ENCODE results near the gene SLCO3A1. TPM values are rescaled to one million over a fixed set of nuclear protein-coding genes. Genes with fewer than 3 reads are reported as not detected.

The SLCO3A1 gene
- total and polyA plus RNA-seq, 8 donors, result 2.4 to 38.8 (median 7.7) TPM

DNA sequence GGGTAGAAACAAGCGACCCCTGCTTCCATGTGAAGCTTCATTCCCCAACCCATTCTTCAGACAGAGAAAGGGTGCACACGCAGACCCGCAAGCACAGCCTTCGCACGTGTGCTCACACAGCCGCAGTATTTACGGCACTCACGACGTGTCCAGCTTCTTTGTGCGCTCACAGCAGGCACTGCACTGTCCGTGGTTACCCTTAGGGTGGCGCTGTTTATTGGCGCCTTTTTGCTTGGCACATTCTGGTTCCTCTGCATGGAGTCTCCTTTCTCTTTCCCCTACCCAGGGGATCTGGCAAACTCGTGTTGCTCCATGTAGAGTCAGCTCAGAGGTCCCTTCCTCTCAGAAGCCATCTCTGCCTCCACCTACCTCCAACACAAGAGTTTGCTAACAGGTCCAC is 115.1 kb downstream of the SLCO3A1 start:
- TF ChIP-seq POLR2AphosphoS5 (IDR thresholded peaks at IDR 0.05), result no peak
- TF ChIP-seq, protein P1, sequence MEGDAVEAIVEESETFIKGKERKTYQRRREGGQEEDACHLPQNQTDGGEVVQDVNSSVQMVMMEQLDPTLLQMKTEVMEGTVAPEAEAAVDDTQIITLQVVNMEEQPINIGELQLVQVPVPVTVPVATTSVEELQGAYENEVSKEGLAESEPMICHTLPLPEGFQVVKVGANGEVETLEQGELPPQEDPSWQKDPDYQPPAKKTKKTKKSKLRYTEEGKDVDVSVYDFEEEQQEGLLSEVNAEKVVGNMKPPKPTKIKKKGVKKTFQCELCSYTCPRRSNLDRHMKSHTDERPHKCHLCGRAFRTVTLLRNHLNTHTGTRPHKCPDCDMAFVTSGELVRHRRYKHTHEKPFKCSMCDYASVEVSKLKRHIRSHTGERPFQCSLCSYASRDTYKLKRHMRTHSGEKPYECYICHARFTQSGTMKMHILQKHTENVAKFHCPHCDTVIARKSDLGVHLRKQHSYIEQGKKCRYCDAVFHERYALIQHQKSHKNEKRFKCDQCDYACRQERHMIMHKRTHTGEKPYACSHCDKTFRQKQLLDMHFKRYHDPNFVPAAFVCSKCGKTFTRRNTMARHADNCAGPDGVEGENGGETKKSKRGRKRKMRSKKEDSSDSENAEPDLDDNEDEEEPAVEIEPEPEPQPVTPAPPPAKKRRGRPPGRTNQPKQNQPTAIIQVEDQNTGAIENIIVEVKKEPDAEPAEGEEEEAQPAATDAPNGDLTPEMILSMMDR (IDR thresholded peaks at IDR 0.05), result no peak
- TF ChIP-seq EP300 (IDR thresholded peaks at IDR 0.05), result no peak
- TF ChIP-seq POLR2A (IDR thresholded peaks at IDR 0.05), result no peak
- DNase-seq, result no peak
- intact Hi-C loops (cut with DNase I; ENCODE audit: low total_unique reads), result no loop called here
- no peaks in the 10 kb centered on the region for H3K36me3 ChIP-seq
- no peaks in the 10 kb centered on the region for H3K9me3 ChIP-seq
- H3K4me1 ChIP-seq, result peaks cover 3 to 44% (median 21%) of the 10 kb centered on the region in 4 donors
- WGBS, 5 donors, result 86 to 96% (median 90%) methylated on average over 14 of the region's 14 CpGs
- H3K27ac ChIP-seq, result no peak overlapping the region
- H3K27me3 ChIP-seq, result no peaks in the 10 kb centered on the region
- no peak overlapping the region for H3K4me3 ChIP-seq

DNA sequence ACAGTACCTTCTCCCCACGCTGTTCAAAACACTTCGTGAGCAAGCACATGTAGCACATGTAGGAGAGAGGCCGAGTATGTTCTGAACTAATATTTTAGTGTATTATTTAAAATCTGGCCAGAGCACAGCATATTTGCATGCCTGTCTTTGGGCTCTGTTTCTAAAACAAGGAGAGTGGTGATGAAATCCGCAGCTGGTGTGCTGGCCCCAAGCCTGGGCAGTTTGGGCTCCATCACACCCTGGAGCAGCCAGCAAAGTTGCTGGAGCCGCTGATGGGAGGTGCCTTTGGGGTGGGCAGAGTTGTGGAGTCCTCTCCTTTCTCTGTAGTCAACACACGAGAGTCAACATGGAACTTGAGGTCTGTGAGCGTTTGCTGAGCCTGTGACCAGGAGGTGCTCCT is 116.6 kb downstream of the SLCO3A1 start:
- intact Hi-C loops (cut with DNase I; ENCODE audit: low total_unique reads), result no loop called here
- Histone ChIP-seq H3K4me3 (no peak overlapping the region), H3K9me3 (no peaks in the 10 kb centered on the region), H3K27ac (peak overlapping the region in 1 of 5 donors; percentile 43), H3K4me1 (peaks cover 3 to 52% (median 28%) of the 10 kb centered on the region in 4 donors), H3K27me3 (no peaks in the 10 kb centered on the region), H3K36me3 (no peaks in the 10 kb centered on the region)
- peak; percentile 33 to 54 for DNase-seq
- TF ChIP-seq POLR2A (IDR thresholded peaks at IDR 0.05) (no peak), POLR2AphosphoS5 (IDR thresholded peaks at IDR 0.05) (peak in 2 of 3 donors; percentile 21 to 52), EP300 (IDR thresholded peaks at IDR 0.05) (no peak)
- TF ChIP-seq, protein P1 (IDR thresholded peaks at IDR 0.05), result no peak
- 45 to 73% (median 56%) methylated on average over 7 of the region's 7 CpGs for WGBS, 5 donors

DNA sequence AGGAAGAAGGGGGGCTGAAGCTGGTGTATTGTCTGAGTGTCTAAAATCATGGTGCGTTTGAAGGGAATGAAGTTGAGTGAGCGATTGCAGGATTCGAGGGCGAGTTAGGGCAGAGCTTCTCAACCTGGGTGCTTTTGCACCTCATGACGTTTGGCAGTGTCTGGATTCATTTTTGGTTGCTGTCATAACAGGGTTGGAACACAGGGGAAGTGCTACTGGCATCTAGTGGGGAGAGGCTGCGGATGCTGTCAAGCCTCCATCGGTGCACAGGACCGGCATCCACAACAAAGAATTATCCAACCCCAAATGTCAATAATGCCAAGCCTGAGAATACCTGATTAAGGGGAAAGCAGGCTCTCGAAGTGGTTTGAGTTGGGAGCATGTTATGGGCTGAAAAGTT is 120.0 kb downstream of the SLCO3A1 start:
- no peak for TF ChIP-seq POLR2AphosphoS5 (IDR thresholded peaks at IDR 0.05)
- TF ChIP-seq, protein P1 (IDR thresholded peaks at IDR 0.05), result no peak
- no peak for TF ChIP-seq POLR2A (IDR thresholded peaks at IDR 0.05)
- TF ChIP-seq EP300 (IDR thresholded peaks at IDR 0.05), result no peak
- Histone ChIP-seq H3K9me3 (no peaks in the 10 kb centered on the region), H3K27me3 (no peaks in the 10 kb centered on the region), H3K4me1 (peaks cover 3 to 34% (median 20%) of the 10 kb centered on the region in 4 donors), H3K36me3 (no peaks in the 10 kb centered on the region), H3K4me3 (no peak overlapping the region), H3K27ac (no peak overlapping the region)
- intact Hi-C loops (cut with DNase I; ENCODE audit: low total_unique reads), result no loop called here
- WGBS, 5 donors, result 67 to 70% (median 70%) methylated on average over 9 of the region's 9 CpGs
- DNase-seq, result no peak

DNA sequence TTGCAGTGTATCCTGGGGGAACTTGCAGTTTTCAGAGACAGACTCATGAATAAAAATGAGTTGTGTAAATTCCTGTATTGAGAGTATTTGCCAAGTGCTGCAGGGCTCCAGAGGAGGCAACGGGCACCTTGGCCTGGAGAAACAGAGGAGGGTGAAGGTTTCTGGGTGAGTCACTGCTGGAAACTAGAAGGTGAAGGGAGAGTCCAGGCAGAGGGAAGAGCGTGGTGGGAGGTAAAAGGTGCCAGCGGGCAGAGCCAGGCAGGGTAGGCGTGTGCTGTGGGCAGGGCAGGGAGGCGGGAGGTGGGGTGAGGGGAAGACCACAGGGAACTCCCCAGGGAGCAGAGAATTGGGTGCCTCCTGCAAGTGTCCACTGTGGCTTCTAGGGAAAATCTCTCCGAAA is 120.8 kb downstream of the SLCO3A1 start:
- H3K36me3 ChIP-seq, result no peaks in the 10 kb centered on the region
- no peak for DNase-seq
- peaks cover 3 to 25% (median 15%) of the 10 kb centered on the region in 4 donors for H3K4me1 ChIP-seq
- WGBS, 5 donors, result 34 to 65% (median 51%) methylated on average over 6 of the region's 6 CpGs
- intact Hi-C loops (cut with DNase I; ENCODE audit: low total_unique reads), result no loop called here
- H3K27me3 ChIP-seq, result no peaks in the 10 kb centered on the region
- H3K27ac ChIP-seq, result no peak overlapping the region
- H3K4me3 ChIP-seq, result no peak overlapping the region
- H3K9me3 ChIP-seq, result no peaks in the 10 kb centered on the region
- no peak for TF ChIP-seq POLR2A (IDR thresholded peaks at IDR 0.05)
- TF ChIP-seq EP300 (IDR thresholded peaks at IDR 0.05), result no peak
- TF ChIP-seq, protein P1 (IDR thresholded peaks at IDR 0.05), result no peak
- TF ChIP-seq POLR2AphosphoS5 (IDR thresholded peaks at IDR 0.05), result no peak
